ENCODE data around the gene CCL19. TPM values are rescaled to one million over a fixed set of nuclear protein-coding genes. Genes with fewer than 3 reads are reported as not detected.

Gene CCL19
- total and polyA plus RNA-seq, 10 donors: 4.0 to 73.1 (median 22.8) TPM; not detected in 2

- no peak for DNase-seq
- intact Hi-C loops (cut with DNase I; ENCODE audit: low total_unique reads): no loop called here
- peaks cover 15 to 67% (median 32%) of the 10 kb centered on the region in 6 donors for H3K4me1 ChIP-seq
- peak overlapping the region in 7 of 8 donors; percentile 51 to 70 (median 67) for H3K27ac ChIP-seq
- H3K4me3 ChIP-seq: no peak overlapping the region
- H3K9me3 ChIP-seq: no peaks in the 10 kb centered on the region
- no peaks in the 10 kb centered on the region for H3K27me3 ChIP-seq (replicated peaks in 1 of 7)
- H3K36me3 ChIP-seq: peaks cover 0 to 34% (median 23%) of the 10 kb centered on the region in 6 donors
- TF ChIP-seq, protein P1, sequence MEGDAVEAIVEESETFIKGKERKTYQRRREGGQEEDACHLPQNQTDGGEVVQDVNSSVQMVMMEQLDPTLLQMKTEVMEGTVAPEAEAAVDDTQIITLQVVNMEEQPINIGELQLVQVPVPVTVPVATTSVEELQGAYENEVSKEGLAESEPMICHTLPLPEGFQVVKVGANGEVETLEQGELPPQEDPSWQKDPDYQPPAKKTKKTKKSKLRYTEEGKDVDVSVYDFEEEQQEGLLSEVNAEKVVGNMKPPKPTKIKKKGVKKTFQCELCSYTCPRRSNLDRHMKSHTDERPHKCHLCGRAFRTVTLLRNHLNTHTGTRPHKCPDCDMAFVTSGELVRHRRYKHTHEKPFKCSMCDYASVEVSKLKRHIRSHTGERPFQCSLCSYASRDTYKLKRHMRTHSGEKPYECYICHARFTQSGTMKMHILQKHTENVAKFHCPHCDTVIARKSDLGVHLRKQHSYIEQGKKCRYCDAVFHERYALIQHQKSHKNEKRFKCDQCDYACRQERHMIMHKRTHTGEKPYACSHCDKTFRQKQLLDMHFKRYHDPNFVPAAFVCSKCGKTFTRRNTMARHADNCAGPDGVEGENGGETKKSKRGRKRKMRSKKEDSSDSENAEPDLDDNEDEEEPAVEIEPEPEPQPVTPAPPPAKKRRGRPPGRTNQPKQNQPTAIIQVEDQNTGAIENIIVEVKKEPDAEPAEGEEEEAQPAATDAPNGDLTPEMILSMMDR (IDR thresholded peaks at IDR 0.05 in 8 of 11, conservative IDR thresholded peaks at IDR 0.05 in 3 of 11): no peak
- TF ChIP-seq POLR2A (IDR thresholded peaks at IDR 0.05) (no peak), POLR2AphosphoS5 (IDR thresholded peaks at IDR 0.05) (no peak)
- WGBS, 5 donors: 43 to 55% (median 52%) methylated on average over 10 to 11 of the region's 11 CpGs
Measured at GRCh38 chr9:34653151-34654072, 37.7 kb downstream of the CCL19 start.

DNA sequence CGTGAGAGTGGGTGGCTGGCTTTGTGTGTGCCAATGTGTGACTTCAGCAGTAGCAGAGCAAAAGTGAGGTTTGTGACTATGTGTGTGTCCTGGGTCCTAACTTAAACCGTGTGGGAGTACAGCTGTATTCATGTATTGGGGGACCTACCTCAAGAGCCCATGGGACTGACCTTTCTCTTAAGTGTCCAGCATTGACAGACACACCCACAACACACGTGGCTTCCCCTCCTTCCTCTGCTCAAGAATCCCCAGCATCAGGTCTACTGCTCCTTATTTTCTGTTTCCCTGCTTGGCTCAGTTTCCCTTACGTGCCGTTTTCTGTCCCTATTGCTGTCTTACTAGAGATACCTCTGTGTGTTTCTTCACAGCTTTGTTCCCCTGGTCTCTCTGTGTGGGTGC is 38.5 kb downstream of the CCL19 start:
- Histone ChIP-seq H3K4me1 (peaks cover 22 to 75% (median 40%) of the 10 kb centered on the region in 6 donors), H3K27me3 (replicated peaks in 1 of 7) (no peaks in the 10 kb centered on the region), H3K36me3 (peaks cover 0 to 38% (median 25%) of the 10 kb centered on the region in 6 donors), H3K27ac (peak overlapping the region in 7 of 8 donors; percentile 51 to 70 (median 67)), H3K4me3 (peak overlapping the region in 3 of 8 donors; percentile 17 to 48 (median 24)), H3K9me3 (no peaks in the 10 kb centered on the region)
- no peak for DNase-seq
- WGBS, 5 donors: 39 to 58% (median 49%) methylated on average over 5 of the region's 5 CpGs
- TF ChIP-seq POLR2A (IDR thresholded peaks at IDR 0.05) (no peak), POLR2AphosphoS5 (IDR thresholded peaks at IDR 0.05) (no peak)
- TF ChIP-seq, protein P1 (IDR thresholded peaks at IDR 0.05 in 8 of 11, conservative IDR thresholded peaks at IDR 0.05 in 3 of 11): no peak
- intact Hi-C loops (cut with DNase I; ENCODE audit: low total_unique reads): no loop called here

GRCh38 chr9:34651876-34652601 is 39.0 kb downstream of the CCL19 start, which contains the start of gene IL11RA:
TSS of gene IL11RA (plus strand) at chr9:34652185. CDS start at chr9:34655218, 3,033 bp downstream.
- no peaks in the 10 kb centered on the region for H3K27me3 ChIP-seq (replicated peaks in 1 of 7)
- H3K27ac ChIP-seq: peak within 1 kb of the TSS in 7 of 8 donors; percentile 51 to 70 (median 67)
- WGBS, 5 donors: 22 to 39% (median 34%) methylated on average over 24 of the region's 24 CpGs
- peaks cover 0 to 38% (median 25%) of the 10 kb centered on the region in 6 donors for H3K36me3 ChIP-seq
- peak; percentile 83 for DNase-seq
- intact Hi-C loops (cut with DNase I; ENCODE audit: low total_unique reads): no loop called here
- no peaks in the 10 kb centered on the region for H3K9me3 ChIP-seq
- peak within 1 kb of the TSS in 4 of 8 donors; percentile 9 to 48 (median 20) for H3K4me3 ChIP-seq
- TF ChIP-seq POLR2AphosphoS5 (IDR thresholded peaks at IDR 0.05): peak; percentile 53 to 84 (median 80)
- TF ChIP-seq, protein P1 (IDR thresholded peaks at IDR 0.05 in 8 of 11, conservative IDR thresholded peaks at IDR 0.05 in 3 of 11): no peak
- TF ChIP-seq POLR2A (IDR thresholded peaks at IDR 0.05): no peak
- peaks cover 27 to 81% (median 46%) of the 10 kb centered on the region in 6 donors for H3K4me1 ChIP-seq

Data from spleen (tissue), 11 donors.